NCI-H345 (cell line): Measurements from ENCODE around the gene MEGF10.
A peak's percentile ranks its signal among the peaks of the same experiment; 100 is the strongest.
"Not testable (repeated sequence)": the region's sequence is repeated elsewhere in the genome, so short reads cannot be mapped to it uniquely, and the experiment has no call there.

ENCODE experiments used
- DNase-seq: peaks from one replicate; lab custom pipeline; 2025; lab: John Stamatoyannopoulos, UW

The MEGF10 gene

DNA sequence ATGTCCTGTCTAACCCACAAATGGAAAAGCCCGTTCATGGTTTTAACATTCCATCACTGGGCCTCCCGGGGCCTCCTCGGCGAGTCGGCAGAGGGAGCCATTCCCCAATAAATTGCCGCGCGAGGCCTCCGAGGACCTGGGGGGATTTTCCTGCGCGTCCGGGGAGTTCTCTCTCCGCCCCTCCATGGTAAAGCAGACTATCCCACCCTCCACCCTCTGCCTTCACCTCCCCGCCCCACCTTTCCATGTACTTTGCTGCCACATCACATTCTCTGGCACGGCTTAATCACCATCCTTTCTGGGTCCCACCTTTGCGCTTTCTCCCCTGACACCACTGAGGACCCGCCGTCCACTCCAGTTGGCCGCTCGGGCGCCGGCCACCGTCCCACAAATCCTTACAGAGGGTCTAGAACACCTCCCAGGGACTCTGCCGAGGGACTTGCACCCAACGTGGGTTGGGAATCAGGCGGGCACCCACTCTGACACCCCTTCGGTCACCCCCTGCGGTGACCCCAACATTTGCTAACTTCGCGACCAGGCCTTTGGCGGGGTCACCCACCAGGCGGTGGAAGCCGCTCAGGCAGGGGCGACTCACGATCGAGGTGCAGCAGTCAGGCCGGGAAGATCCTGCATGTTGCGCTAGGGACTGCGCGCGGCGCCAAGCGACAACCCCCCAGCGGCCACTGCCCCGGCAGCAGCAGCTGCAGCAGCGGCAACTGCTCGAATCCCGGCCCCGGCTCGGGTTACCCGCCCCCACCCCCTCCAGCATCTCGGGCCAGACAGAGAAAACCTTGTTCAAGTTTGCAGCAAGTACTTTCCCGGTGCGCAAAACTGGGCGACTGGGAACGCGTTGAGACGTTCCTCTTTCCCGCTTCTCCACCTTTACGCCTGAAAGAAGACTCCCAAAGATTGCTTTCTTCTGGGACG, at the start of gene MEGF10:
Gene MEGF10, plus strand, starts transcription at position 778 of the 927 bp plus-strand sequence. CDS start 40,513 bp downstream, outside the sequence.
- no peak for DNase-seq

DNA sequence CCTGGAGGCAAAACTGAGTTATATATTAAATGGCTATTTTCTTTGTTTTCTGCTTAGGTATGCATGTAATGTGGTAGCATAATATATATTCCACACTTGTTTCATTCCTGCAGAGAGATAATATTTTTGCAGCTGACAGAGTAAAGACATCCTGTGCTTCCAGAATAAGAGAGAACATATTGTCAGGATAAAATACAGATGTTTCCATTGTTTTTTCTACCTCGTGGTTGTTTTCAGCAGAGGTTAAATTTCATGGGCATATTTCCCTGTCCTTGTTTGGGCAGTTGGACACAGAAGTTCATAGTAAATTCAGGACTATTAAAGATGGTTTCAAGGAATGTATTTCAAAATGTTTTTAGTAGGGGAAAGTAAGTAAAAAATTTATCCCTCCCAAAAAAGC, 47.6 kb upstream of the MEGF10 start:
- DNase-seq: no peak

- DNase-seq: no peak
These were observed 35.8 kb upstream of the MEGF10 start for GRCh38 chr5:127254729-127255284.

GRCh38 chr5:127256886-127257597, 33.6 kb upstream of the MEGF10 start:
- DNase-seq: no peak

GRCh38 chr5:127260686-127261085, 29.9 kb upstream of the MEGF10 start:
- no peak for DNase-seq

- not testable (repeated sequence) for DNase-seq
These were observed 25.1 kb upstream of the MEGF10 start for GRCh38 chr5:127265473-127265872.

DNA sequence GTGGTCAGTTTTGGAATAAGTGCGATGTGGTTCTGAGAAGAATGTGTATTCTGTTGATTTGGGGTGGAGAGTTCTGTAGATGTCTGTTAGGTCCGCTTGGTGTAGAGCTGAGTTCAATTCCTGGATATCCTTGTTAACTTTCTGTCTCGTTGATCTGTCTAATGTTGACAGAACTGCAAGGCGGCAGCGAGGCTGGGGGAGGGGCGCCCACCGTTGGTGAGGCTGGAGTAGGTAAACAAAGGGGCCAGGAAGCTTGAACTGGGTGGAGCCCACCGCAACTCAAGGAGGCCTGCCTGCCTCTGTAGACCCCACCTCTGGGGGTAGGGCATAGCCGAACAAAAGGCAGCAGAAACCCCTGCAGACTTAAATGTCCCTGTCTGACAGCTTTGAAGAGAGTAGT, 22.3 kb upstream of the MEGF10 start:
- not testable (repeated sequence) for DNase-seq

DNA sequence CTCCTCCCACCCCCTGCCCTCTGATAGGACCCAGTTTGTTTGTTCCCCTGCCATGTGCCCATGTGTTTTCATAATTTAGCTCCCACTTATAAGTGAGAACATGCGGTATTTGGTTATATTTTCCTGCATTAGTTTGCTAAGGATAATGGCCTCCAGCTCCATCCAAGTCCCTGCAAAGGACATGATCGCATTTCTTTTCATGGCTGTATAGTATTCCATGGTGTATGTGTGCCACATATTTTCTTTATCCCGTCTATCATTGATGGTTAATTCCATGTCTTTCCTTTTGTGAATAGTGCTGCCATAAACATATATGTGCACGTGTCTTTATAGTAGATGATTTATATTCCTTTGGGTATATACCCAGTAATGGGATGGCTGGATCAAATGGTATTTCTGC, 19.9 kb upstream of the MEGF10 start:
- DNase-seq: not testable (repeated sequence)

DNA sequence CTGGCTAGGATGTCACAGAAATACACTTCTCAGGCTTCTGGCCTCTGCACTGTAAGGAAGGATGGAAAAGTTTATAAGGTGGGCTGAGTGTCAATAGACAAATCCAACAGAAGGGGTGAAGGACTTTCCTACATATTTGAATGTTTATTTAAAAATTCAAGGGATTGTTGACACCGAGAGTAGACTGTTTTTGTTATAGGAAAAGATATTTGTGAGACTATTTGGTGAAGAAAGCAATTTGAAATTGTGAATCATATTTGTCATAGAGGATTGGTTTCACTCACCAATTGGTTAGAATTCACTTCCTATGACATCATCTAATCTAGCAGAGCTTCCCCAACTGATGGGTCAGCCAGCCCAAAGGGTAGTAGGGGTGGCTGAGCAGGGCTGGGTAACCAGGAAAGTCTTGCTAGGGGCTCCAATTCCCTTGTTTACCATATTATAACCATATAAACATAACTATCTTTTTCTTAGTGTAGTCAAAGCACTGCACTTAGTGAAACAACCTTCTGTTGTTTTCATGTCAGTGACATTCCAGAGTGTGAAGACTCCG, 14.9 kb upstream of the MEGF10 start:
- no peak for DNase-seq

- DNase-seq: peak; percentile 34
These were observed 9.9 kb upstream of the MEGF10 start for GRCh38 chr5:127280491-127281220.

DNA sequence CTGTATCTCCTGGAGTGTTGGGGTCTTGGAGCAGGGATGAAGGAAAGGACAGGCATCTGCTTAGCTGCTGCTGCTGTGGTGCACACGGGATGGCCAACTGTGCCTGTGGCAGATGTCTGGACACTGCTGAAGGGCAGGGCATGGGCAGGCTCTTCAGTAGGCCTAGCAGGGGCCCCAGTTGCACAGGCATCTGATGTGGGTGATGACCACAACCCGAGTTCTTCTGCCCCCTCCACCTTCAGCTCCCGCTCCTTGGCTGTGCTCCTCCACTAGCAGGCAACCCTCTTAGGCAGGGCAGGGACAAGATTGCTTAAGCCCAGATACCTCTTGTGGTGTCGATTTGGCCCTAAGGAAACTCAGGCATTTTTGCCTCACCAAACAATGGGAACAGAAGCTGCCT, 9.0 kb upstream of the MEGF10 start:
- DNase-seq: no peak

DNA sequence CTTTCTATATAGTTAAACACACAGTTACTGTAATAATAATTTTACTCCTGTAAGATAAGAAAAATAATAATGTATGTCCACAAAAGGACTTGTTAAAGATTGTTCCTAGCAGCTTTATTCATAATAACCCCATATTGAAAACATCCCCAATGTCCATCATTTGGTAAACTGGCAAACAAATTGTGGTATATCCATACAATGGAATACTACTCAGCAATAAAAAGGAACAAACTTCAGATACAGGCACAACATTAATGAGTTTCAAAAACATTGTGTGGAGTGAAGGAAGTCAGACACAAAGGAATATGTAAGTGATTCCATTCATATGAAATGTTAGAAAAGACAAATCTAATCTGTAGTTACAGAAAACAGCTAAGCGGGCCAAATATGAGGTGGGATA, 1.9 kb upstream of the MEGF10 start:
- no peak for DNase-seq

- DNase-seq: no peak
These were observed 524 bp downstream of the MEGF10 start for GRCh38 chr5:127290946-127291693.

GRCh38 chr5:127292030-127292735, 1.6 kb downstream of the MEGF10 start:
- no peak for DNase-seq

GRCh38 chr5:127293373-127293772, 2.8 kb downstream of the MEGF10 start:
- no peak for DNase-seq

- DNase-seq: no peak
These were observed 4.2 kb downstream of the MEGF10 start for GRCh38 chr5:127294829-127295228.

GRCh38 chr5:127295454-127295853, 4.9 kb downstream of the MEGF10 start:
- no peak for DNase-seq

- no peak for DNase-seq
These were observed 5.7 kb downstream of the MEGF10 start for GRCh38 chr5:127296321-127296720.

- DNase-seq: not testable (repeated sequence)
These were observed 6.3 kb downstream of the MEGF10 start for GRCh38 chr5:127296894-127297293.

GRCh38 chr5:127297348-127298035, 6.9 kb downstream of the MEGF10 start:
- no peak for DNase-seq
